ENCODE measurements around the gene NCKAP5. TPM values are rescaled to one million over a fixed set of nuclear protein-coding genes. Genes with fewer than 3 reads are reported as not detected.

Gene NCKAP5
- total RNA-seq, 2 donors from 2014 or later, result 2.0 to 7.1 TPM

DNA sequence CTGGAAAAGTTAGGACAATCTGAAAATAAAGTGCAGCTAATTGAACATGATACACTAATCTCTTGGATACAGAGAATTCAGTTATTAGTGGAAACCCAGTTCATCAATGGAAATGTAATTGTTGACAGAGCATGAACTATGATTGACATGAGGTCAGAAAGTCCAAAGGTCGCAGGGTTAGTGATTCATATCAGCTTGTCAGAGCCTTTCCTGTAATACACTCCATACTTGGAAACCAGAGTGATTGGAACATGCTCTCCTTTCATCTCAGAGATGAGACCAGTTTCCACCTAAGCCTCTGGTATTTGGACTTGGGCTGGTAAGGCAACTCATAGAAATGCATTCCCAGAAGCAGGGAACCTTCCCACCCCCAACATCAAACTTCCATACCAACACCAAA, 8.5 kb upstream of the NCKAP5 start:
- TF ChIP-seq POLR2AphosphoS5 (IDR thresholded peaks at IDR 0.05), result no peak
- TF ChIP-seq, protein P1, sequence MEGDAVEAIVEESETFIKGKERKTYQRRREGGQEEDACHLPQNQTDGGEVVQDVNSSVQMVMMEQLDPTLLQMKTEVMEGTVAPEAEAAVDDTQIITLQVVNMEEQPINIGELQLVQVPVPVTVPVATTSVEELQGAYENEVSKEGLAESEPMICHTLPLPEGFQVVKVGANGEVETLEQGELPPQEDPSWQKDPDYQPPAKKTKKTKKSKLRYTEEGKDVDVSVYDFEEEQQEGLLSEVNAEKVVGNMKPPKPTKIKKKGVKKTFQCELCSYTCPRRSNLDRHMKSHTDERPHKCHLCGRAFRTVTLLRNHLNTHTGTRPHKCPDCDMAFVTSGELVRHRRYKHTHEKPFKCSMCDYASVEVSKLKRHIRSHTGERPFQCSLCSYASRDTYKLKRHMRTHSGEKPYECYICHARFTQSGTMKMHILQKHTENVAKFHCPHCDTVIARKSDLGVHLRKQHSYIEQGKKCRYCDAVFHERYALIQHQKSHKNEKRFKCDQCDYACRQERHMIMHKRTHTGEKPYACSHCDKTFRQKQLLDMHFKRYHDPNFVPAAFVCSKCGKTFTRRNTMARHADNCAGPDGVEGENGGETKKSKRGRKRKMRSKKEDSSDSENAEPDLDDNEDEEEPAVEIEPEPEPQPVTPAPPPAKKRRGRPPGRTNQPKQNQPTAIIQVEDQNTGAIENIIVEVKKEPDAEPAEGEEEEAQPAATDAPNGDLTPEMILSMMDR (IDR thresholded peaks at IDR 0.05), result no peak
- Histone ChIP-seq H3K4me1 (replicated peaks) (no peaks in the 10 kb centered on the region), H3K4me3 (no peak overlapping the region), H3K36me3 (no peaks in the 10 kb centered on the region), H3K27me3 (replicated peaks; ENCODE audit: insufficient read depth) (no peaks in the 10 kb centered on the region), H3K27ac (no peak overlapping the region), H3K9me3 (no peaks in the 10 kb centered on the region)
- DNase-seq (ENCODE audit: low spot score), result no peak
- 95% methylated on average over 1 of the region's 1 CpG for WGBS
- intact Hi-C loops (cut with DNase I), result loop anchor here (10.0 kb wide), 1 partner anchor 208 kb away; no protein-coding TSS in a partner anchor

DNA sequence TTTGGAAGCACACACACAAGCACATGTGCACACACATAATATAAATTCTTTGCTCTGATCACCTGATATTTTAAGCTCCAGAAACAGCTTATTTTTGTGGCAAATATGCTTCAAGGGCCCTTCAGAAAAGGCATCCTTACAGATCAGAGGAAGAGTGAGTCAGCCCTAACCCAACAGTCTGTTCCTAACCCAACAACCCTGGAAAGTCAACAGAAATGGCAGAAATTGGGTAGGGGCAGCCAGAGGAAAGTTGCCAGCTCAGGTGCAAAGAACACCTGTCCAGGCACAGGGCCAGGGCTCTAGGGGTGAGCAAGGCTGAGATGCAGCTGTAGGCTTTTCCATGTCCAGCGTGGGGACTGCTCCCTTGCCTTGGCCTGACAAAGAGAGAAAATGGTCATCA, 6.4 kb upstream of the NCKAP5 start:
- intact Hi-C loops (cut with DNase I), result loop anchor here (10.0 kb wide), 1 partner anchor 210 kb away; no protein-coding TSS in a partner anchor
- no peaks in the 10 kb centered on the region for H3K9me3 ChIP-seq
- no peak overlapping the region for H3K27ac ChIP-seq
- H3K4me1 ChIP-seq (replicated peaks), result no peaks in the 10 kb centered on the region
- no peaks in the 10 kb centered on the region for H3K36me3 ChIP-seq
- no peaks in the 10 kb centered on the region for H3K27me3 ChIP-seq (replicated peaks; ENCODE audit: insufficient read depth)
- TF ChIP-seq POLR2AphosphoS5 (IDR thresholded peaks at IDR 0.05) (no peak), POLR2A (IDR thresholded peaks at IDR 0.05) (no peak)
- TF ChIP-seq, protein P1 (IDR thresholded peaks at IDR 0.05), result no peak
- no peak overlapping the region for H3K4me3 ChIP-seq
- no peak for DNase-seq (ENCODE audit: low spot score)
- WGBS, result 78% methylated on average over 1 of the region's 1 CpG

DNA sequence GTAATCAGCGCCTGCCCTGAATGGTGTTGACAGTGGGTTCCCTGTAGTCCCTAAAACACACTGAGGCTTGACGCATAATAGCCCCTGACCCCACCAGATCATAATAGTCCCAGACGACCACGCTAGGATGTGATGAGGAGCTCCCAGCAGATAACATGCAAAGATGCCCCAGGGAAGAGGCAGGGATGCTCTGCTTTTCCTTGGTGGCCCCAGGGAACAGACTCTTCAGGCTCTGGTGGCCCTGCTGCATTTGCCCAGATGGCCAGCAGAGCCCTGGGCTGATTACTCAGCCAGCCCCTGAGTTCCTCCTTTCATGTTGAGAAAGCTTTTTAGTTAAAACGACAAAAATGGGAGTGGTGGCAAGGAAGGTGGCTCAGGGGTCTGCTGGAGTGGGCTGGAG, 5.9 kb upstream of the NCKAP5 start:
- TF ChIP-seq POLR2AphosphoS5 (IDR thresholded peaks at IDR 0.05), result no peak
- TF ChIP-seq, protein P1 (IDR thresholded peaks at IDR 0.05), result no peak
- no peak for TF ChIP-seq POLR2A (IDR thresholded peaks at IDR 0.05)
- DNase-seq (ENCODE audit: low spot score), result no peak
- H3K27me3 ChIP-seq (replicated peaks; ENCODE audit: insufficient read depth), result no peaks in the 10 kb centered on the region
- intact Hi-C loops (cut with DNase I), result loop anchor here (10.0 kb wide), 1 partner anchor 211 kb away; no protein-coding TSS in a partner anchor
- H3K27ac ChIP-seq, result no peak overlapping the region
- H3K9me3 ChIP-seq, result no peaks in the 10 kb centered on the region
- no peak overlapping the region for H3K4me3 ChIP-seq
- 67% methylated on average over 5 of the region's 5 CpGs for WGBS
- no peaks in the 10 kb centered on the region for H3K36me3 ChIP-seq
- no peaks in the 10 kb centered on the region for H3K4me1 ChIP-seq (replicated peaks)

DNA sequence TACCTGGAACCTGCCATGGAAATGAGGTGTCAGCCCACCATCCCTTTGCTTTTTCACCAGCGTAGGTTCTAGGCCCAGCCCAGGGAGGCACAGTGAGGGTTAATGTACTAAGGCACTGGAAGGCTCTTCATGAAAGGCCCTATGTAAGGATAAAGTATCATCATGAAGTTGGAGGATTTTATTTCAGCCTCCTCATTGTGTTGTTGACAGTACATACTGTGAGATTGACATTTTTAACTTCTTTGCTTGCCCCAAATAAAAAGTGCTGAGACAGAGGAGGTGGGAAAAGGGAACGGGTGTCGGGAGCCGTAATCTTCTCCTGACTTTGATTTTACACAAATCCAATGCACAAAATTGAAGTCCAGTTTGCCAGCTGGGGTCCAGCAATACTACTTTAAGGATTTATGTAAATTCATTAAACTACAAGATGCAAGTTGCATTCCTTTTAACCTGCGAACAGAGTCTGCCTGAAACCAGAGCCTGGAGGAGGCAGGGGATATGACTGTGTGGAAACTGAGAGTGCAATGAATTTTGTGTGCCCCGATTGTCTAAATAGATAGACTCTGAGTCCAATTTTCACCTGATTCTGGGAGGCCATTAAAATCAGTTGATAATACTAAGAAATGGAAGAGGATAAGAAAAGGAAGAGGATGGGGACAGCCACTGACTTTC, 5.4 kb upstream of the NCKAP5 start:
- WGBS, result 77% methylated on average over 6 of the region's 6 CpGs
- no peaks in the 10 kb centered on the region for H3K27me3 ChIP-seq (replicated peaks; ENCODE audit: insufficient read depth)
- no peak overlapping the region for H3K4me3 ChIP-seq
- TF ChIP-seq POLR2A (IDR thresholded peaks at IDR 0.05) (no peak), POLR2AphosphoS5 (IDR thresholded peaks at IDR 0.05) (no peak)
- TF ChIP-seq, protein P1 (IDR thresholded peaks at IDR 0.05), result no peak
- intact Hi-C loops (cut with DNase I), result loop anchor here (10.0 kb wide), 1 partner anchor 211 kb away; no protein-coding TSS in a partner anchor
- H3K27ac ChIP-seq, result no peak overlapping the region
- H3K9me3 ChIP-seq, result no peaks in the 10 kb centered on the region
- no peak for DNase-seq (ENCODE audit: low spot score)
- no peaks in the 10 kb centered on the region for H3K36me3 ChIP-seq
- no peaks in the 10 kb centered on the region for H3K4me1 ChIP-seq (replicated peaks)

DNA sequence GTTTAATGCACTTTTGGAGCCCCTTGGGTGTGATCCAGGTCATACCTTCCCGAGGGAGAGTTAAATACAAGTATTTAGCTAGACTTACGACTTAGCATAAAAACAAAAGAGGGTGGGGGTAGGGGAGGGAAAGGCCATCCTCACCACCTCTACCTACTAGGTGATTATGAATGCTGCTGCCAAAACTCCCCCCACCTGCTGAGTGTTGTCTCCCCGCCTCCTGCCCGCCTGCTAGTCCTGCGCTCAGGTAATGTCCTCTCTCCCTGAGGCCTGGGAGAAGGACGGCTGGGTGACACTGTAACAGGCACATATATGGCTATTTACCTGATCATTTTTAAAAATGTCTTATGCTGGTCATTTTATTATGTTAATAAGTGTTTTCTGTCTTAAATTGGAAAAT, 3.0 kb upstream of the NCKAP5 start:
- WGBS, result 93% methylated on average over 6 of the region's 6 CpGs
- intact Hi-C loops (cut with DNase I), result loop anchor here (10.0 kb wide), 1 partner anchor 214 kb away; no protein-coding TSS in a partner anchor
- TF ChIP-seq, protein P1 (IDR thresholded peaks at IDR 0.05), result no peak
- no peak for TF ChIP-seq POLR2AphosphoS5 (IDR thresholded peaks at IDR 0.05)
- no peak for TF ChIP-seq POLR2A (IDR thresholded peaks at IDR 0.05)
- Histone ChIP-seq H3K9me3 (no peaks in the 10 kb centered on the region), H3K27me3 (replicated peaks; ENCODE audit: insufficient read depth) (no peaks in the 10 kb centered on the region), H3K36me3 (no peaks in the 10 kb centered on the region), H3K27ac (no peak overlapping the region), H3K4me3 (no peak overlapping the region), H3K4me1 (replicated peaks) (peaks cover 5% of the 10 kb centered on the region)
- DNase-seq (ENCODE audit: low spot score), result no peak

All from prostate gland (tissue), 2 donors.